ENCODE data around the gene CNPY4. TPM values are rescaled to one million over a fixed set of nuclear protein-coding genes. Genes with fewer than 3 reads are reported as not detected.
A peak's percentile ranks its signal among the peaks of the same experiment; 100 is the strongest.

CNPY4 gene
- total and polyA plus RNA-seq, 9 donors: 11.7 to 42.8 (median 24.9) TPM

- WGBS, 3 donors: 68 to 71% (median 70%) methylated on average over 20 of the region's 20 CpGs
- no peak for DNase-seq
- no peaks in the 10 kb centered on the region for H3K36me3 ChIP-seq
These were observed 36.3 kb downstream of the CNPY4 start for GRCh38 chr7:100155553-100156317.

GRCh38 chr7:100156331-100157068 is 37.1 kb downstream of the CNPY4 start:
- H3K4me1 ChIP-seq (ENCODE audit: insufficient read depth): peaks cover 3% of the 10 kb centered on the region
- intact Hi-C loops (cut with DNase I): no loop called here
- WGBS, 3 donors: 71 to 82% (median 75%) methylated on average over 16 of the region's 16 CpGs

More at GRCh38 chr7:100155553-100156317, 36.3 kb downstream of the CNPY4 start:
- intact Hi-C loops (cut with DNase I): no loop called here
- Histone ChIP-seq H3K9me3 (no peaks in the 10 kb centered on the region), H3K4me3 (no peak overlapping the region), H3K27ac (no peak overlapping the region), H3K4me1 (ENCODE audit: insufficient read depth) (peaks cover 3% of the 10 kb centered on the region), H3K27me3 (no peaks in the 10 kb centered on the region)
- TF ChIP-seq CTCF (IDR thresholded peaks at IDR 0.05): no peak
- no peak for TF ChIP-seq EP300 (IDR thresholded peaks at IDR 0.05)
- no peak for TF ChIP-seq POLR2A (IDR thresholded peaks at IDR 0.05)

GRCh38 chr7:100157069-100157333 is 37.6 kb downstream of the CNPY4 start:
- no peaks in the 10 kb centered on the region for H3K9me3 ChIP-seq
- intact Hi-C loops (cut with DNase I): no loop called here
- no peak for TF ChIP-seq POLR2A (IDR thresholded peaks at IDR 0.05)
- TF ChIP-seq CTCF (IDR thresholded peaks at IDR 0.05): no peak
- TF ChIP-seq EP300 (IDR thresholded peaks at IDR 0.05): no peak
- no peaks in the 10 kb centered on the region for H3K36me3 ChIP-seq
- H3K4me3 ChIP-seq: no peak overlapping the region
- WGBS, 3 donors: 62 to 69% (median 65%) methylated on average over 5 of the region's 5 CpGs
- peaks cover 3% of the 10 kb centered on the region for H3K4me1 ChIP-seq (ENCODE audit: insufficient read depth)
- no peak for DNase-seq
- H3K27ac ChIP-seq: no peak overlapping the region
- no peaks in the 10 kb centered on the region for H3K27me3 ChIP-seq

More at GRCh38 chr7:100156331-100157068, 37.1 kb downstream of the CNPY4 start:
- Histone ChIP-seq H3K27ac (no peak overlapping the region), H3K27me3 (no peaks in the 10 kb centered on the region), H3K4me3 (no peak overlapping the region), H3K36me3 (no peaks in the 10 kb centered on the region), H3K9me3 (no peaks in the 10 kb centered on the region)
- DNase-seq: no peak
- TF ChIP-seq POLR2A (IDR thresholded peaks at IDR 0.05) (no peak), EP300 (IDR thresholded peaks at IDR 0.05) (no peak), CTCF (IDR thresholded peaks at IDR 0.05) (no peak)

- H3K4me3 ChIP-seq: peak overlapping the region; percentile 85
- no peaks in the 10 kb centered on the region for H3K27me3 ChIP-seq
- TF ChIP-seq CTCF (IDR thresholded peaks at IDR 0.05) (no peak), POLR2A (IDR thresholded peaks at IDR 0.05) (no peak), EP300 (IDR thresholded peaks at IDR 0.05) (no peak)
- 10 to 21% (median 14%) methylated on average over 25 to 32 of the region's 32 CpGs for WGBS, 3 donors
- intact Hi-C loops (cut with DNase I): no loop called here
- H3K36me3 ChIP-seq: no peaks in the 10 kb centered on the region
- H3K27ac ChIP-seq: peak overlapping the region; percentile 2 to 75
- H3K9me3 ChIP-seq: no peaks in the 10 kb centered on the region
- DNase-seq: peak in 2 of 5 donors; percentile 41 to 68
- H3K4me1 ChIP-seq (ENCODE audit: insufficient read depth): peaks cover 3% of the 10 kb centered on the region
These were observed 38.1 kb downstream of the CNPY4 start for GRCh38 chr7:100157334-100158228.
